Smooth muscle cell (in vitro differentiated cells): ENCODE measurements around the gene BRINP1. TPM values are rescaled to one million over a fixed set of nuclear protein-coding genes. Genes with fewer than 3 reads are reported as not detected.

Experiments used
- DNase-seq: peaks from one replicate; lab custom pipeline; 2025; ENCODE audit not compliant: unreplicated experiment; lab: John Stamatoyannopoulos, UW
- H2AFZ ChIP-seq: fragments of 200-600 bp; sonication (generic); 2 replicates; pipeline ENCODE4 v1.6.0; 2016; ENCODE audit warnings: antibody characterized with exemption, low read depth, mild to moderate bottlenecking
- H3F3A ChIP-seq: fragments of 200-600 bp; sonication (generic); 2 replicates; pipeline ENCODE4 v1.6.0; 2017; ENCODE audit warnings: antibody characterized with exemption, low read depth
- H3K27ac ChIP-seq: fragments of 200-600 bp; sonication (generic); 2 replicates; pipeline ENCODE4 v1.5.1; 2016; ENCODE audit warnings: low read depth, mild to moderate bottlenecking
- H3K27me3 ChIP-seq: fragments of 200-600 bp; sonication (generic); 2 replicates; pipeline ENCODE4 v1.6.1; 2016; ENCODE audit warnings: low read depth, mild to moderate bottlenecking
- H3K36me3 ChIP-seq: fragments of 200-600 bp; sonication (generic); 2 replicates; pipeline ENCODE4 v1.5.1; 2016; ENCODE audit warnings: low read depth
- H3K4me1 ChIP-seq: fragments of 200-600 bp; sonication (generic); 2 replicates; pipeline ENCODE4 v1.5.1; 2016; ENCODE audit warnings: low read depth
- H3K4me2 ChIP-seq: fragments of 200-600 bp; sonication (generic); 2 replicates; pipeline ENCODE4 v1.6.0; 2016; ENCODE audit warnings: mild to moderate bottlenecking
- H3K4me3 ChIP-seq: fragments of 200-600 bp; sonication (generic); 2 replicates; pipeline ENCODE4 v1.5.1; 2016; ENCODE audit warnings: mild to moderate bottlenecking
- H3K79me2 ChIP-seq: fragments of 200-600 bp; sonication (generic); 2 replicates; pipeline ENCODE4 v1.6.0; 2016; ENCODE audit warnings: low read depth, mild to moderate bottlenecking
- H3K9ac ChIP-seq: fragments of 200-600 bp; sonication (generic); 2 replicates; pipeline ENCODE4 v1.6.0; 2016; ENCODE audit warnings: low read depth
- H3K9me3 ChIP-seq: fragments of 200-600 bp; sonication (generic); replicated peaks from 2 replicates; pipeline ENCODE4 v1.5.1; 2016; ENCODE audit warnings: low read depth
- H4K20me1 ChIP-seq: fragments of 200-600 bp; sonication (generic); 2 replicates; pipeline ENCODE4 v1.6.0; 2016; ENCODE audit warnings: low read depth
- CTCF ChIP-seq: fragments of 200-600 bp; sonication (generic); IDR thresholded peaks from 2 replicates; pipeline ENCODE4 v1.5.1; 2017; ENCODE audit warnings: borderline replicate concordance, mild to moderate bottlenecking, antibody characterized with exemption; ENCODE audit not compliant: insufficient read depth, poor library complexity, severe bottlenecking
- WGBS: methylation state at CpG from one replicate; pipeline ENCODE4 v1.1.7; 2016; ENCODE audit warnings: low lambda C conversion rate; 5-methylcytosine and 5-hydroxymethylcytosine counted together
- polyA plus RNA-seq: library from polyadenylated mRNA; unstranded; fragments of >200 nt; fragmentation: Nextera tagmentation; extraction: Ambion mirVana; gene quantifications from 2 replicates; pipeline ENCODE4 v1.2.1, GENCODE V29; 2016
- total RNA-seq: library from RNA; depleted of rRNA; stranded (reverse); fragments of >200 nt; gene quantifications from 2 replicates; pipeline ENCODE4 v1.2.3, GENCODE V29; 2014

The BRINP1 gene
- total and polyA plus RNA-seq, 2 experiments from 2014 or later = 0.19 to 0.45 TPM

- no peak overlapping the region for H3K9ac ChIP-seq
- no peak overlapping the region for H3K27ac ChIP-seq
- DNase-seq = no peak
- no peaks in the 10 kb centered on the region for H3K79me2 ChIP-seq
- WGBS = 94% methylated on average over 3 of the region's 3 CpGs
- H2AFZ ChIP-seq = no peak overlapping the region
- no peaks in the 10 kb centered on the region for H3F3A ChIP-seq
- no peaks in the 10 kb centered on the region for H4K20me1 ChIP-seq
- H3K9me3 ChIP-seq = no peaks in the 10 kb centered on the region
- H3K4me3 ChIP-seq = no peak overlapping the region
- H3K4me2 ChIP-seq = no peak overlapping the region
- H3K4me1 ChIP-seq = peaks cover 5% of the 10 kb centered on the region
- H3K36me3 ChIP-seq = no peaks in the 10 kb centered on the region
- TF ChIP-seq CTCF = no peak
- no peaks in the 10 kb centered on the region for H3K27me3 ChIP-seq
Observed at GRCh38 chr9:119339056-119339455, 30.2 kb downstream of the BRINP1 start.

GRCh38 chr9:119337573-119337972, 31.7 kb downstream of the BRINP1 start:
- Histone ChIP-seq H3K9ac (no peak overlapping the region), H2AFZ (no peak overlapping the region), H3K27me3 (no peaks in the 10 kb centered on the region), H3K79me2 (no peaks in the 10 kb centered on the region), H4K20me1 (no peaks in the 10 kb centered on the region), H3K36me3 (no peaks in the 10 kb centered on the region), H3F3A (no peaks in the 10 kb centered on the region), H3K4me2 (no peak overlapping the region), H3K27ac (no peak overlapping the region), H3K4me3 (no peak overlapping the region), H3K4me1 (peaks cover 12% of the 10 kb centered on the region), H3K9me3 (no peaks in the 10 kb centered on the region)
- no peak for DNase-seq
- no peak for TF ChIP-seq CTCF

- 72% methylated on average over 5 of the region's 5 CpGs for WGBS
- no peak for DNase-seq
- TF ChIP-seq CTCF = no peak
Observed at GRCh38 chr9:119334745-119335144, 34.5 kb downstream of the BRINP1 start.

GRCh38 chr9:119333507-119334229, 35.6 kb downstream of the BRINP1 start:
- Histone ChIP-seq H3K4me3 (no peak overlapping the region), H3K9me3 (peaks cover 11% of the 10 kb centered on the region), H4K20me1 (no peaks in the 10 kb centered on the region), H3K4me2 (no peak overlapping the region), H3K4me1 (peaks cover 12% of the 10 kb centered on the region), H3F3A (no peaks in the 10 kb centered on the region), H3K27me3 (no peaks in the 10 kb centered on the region), H3K9ac (no peak overlapping the region), H3K36me3 (no peaks in the 10 kb centered on the region), H2AFZ (no peak overlapping the region), H3K27ac (no peak overlapping the region), H3K79me2 (no peaks in the 10 kb centered on the region)
- no peak for DNase-seq
- no peak for TF ChIP-seq CTCF
- 67% methylated on average over 4 of the region's 4 CpGs for WGBS

More at GRCh38 chr9:119334745-119335144, 34.5 kb downstream of the BRINP1 start:
- no peak overlapping the region for H3K4me2 ChIP-seq
- peaks cover under 1% of the 10 kb centered on the region for H3K9me3 ChIP-seq
- no peaks in the 10 kb centered on the region for H3F3A ChIP-seq
- H4K20me1 ChIP-seq = no peaks in the 10 kb centered on the region
- no peaks in the 10 kb centered on the region for H3K79me2 ChIP-seq
- H3K27ac ChIP-seq = no peak overlapping the region
- H3K36me3 ChIP-seq = no peaks in the 10 kb centered on the region
- no peak overlapping the region for H3K9ac ChIP-seq
- no peak overlapping the region for H2AFZ ChIP-seq
- no peaks in the 10 kb centered on the region for H3K27me3 ChIP-seq
- H3K4me3 ChIP-seq = no peak overlapping the region
- peaks cover 12% of the 10 kb centered on the region for H3K4me1 ChIP-seq
